NAMALWA (cell line): Measurements from ENCODE around the gene ZNF574.
"Not testable (repeated sequence)": the region's sequence is repeated elsewhere in the genome, so short reads cannot be mapped to it uniquely, and the experiment has no call there.

Experiments used
- DNase-seq: peaks from one replicate; pipeline ENCODE4 v3.0.0-alpha.2; 2015; ENCODE audit warnings: low spot score

The ZNF574 gene

GRCh38 chr19:42099336-42099925, 23.5 kb downstream of the ZNF574 start:
- DNase-seq = no peak

DNA sequence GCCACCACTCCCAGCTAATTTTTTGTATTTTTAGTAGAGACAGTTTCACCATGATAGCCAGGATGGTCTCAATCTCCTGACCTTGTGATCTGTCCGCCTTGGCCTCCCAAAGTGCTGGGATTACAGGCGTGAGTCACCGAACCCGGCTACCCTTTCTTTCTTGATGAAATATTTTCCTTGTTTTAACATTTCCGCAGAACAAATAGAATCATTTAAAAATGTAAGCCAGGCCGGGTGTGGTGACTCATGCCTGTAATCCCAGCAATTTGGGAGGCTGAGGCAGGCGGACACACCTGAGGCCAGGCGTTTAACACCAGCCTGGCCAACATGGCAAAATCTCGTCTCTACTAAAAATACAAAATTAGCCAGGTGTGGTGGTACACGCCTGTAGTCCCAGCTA, 24.3 kb downstream of the ZNF574 start:
- DNase-seq = not testable (repeated sequence)

DNA sequence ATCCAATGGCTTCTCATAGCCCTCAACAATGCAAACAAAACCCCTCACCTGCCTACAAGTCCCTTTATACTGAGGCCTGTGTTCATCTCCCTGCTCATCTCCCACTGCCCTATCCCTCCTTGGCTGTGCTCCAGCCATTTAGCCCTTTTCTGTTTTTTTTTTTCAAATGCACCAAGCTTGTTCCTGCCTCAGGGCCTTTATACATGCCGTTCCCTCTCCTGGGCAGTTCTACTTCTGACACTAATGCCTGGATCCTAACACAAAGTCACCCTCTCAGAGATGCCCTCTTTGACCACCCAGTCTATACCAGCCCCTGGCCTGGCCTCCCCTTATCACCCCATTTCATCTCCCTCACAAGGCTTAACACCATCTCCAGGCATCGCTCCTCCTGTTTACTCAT, 26.9 kb downstream of the ZNF574 start:
- DNase-seq = no peak

DNA sequence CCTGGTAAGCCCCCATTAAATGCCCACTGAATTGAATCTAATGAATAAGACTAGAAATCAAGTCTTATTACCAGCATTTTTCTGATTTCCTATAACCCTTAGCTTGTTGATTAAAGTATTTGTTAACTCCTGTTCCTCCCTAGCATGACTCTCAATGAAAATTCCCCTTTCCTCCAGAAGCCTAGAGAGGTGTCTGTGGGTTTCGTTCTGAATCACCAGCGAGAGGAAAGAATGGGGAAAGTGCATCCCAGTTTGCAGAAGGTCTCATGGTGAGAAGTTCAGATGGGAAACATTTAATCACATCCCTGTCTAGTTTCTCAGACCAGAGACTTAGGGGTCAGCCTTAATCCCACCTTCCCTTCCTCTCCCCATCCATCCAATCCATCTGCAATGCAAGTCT, 29.4 kb downstream of the ZNF574 start:
- DNase-seq = no peak

DNA sequence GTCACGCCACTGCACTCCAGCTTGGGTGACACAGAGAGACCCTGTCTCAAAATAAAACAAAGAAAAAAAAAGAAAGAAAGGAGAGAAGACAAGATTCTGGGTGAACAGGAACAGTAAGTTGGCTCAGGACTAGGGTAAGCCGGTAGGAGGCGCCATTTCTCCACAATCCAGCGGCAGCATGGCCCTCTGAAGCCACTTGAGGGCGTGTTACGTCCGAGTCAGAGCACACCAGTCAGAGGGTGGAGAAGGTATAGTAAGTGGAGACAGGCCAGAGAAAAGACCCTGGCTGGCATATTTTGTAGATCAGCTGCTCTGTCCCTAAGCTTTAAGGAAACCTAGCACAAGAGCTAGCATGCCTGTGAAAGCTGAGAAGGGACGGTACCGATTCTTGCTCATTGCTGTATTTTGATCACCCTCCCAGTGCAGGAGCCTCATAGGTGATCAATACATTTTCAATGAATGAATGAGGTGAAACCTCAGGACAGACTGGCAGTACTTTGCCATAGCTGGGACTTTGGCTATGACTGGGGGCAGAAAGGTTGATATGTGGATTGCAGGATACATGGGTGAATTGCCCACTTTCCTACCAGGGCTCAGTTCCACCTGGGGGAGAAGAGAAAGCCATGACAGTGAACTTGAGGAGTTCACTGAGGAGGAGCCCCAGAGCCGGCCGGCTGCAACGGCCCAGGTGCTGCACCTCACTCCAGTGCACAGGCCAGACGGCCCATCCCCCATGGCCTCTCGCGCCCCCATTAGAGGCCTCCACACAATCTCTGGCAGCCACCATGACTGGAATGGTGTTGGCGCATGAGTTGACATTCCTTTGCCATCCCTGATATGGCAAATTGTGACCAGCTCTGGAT, 32.8 kb downstream of the ZNF574 start:
- peak; percentile 95 for DNase-seq

- DNase-seq = no peak
Measured at GRCh38 chr19:42109896-42110295, 33.9 kb downstream of the ZNF574 start.

DNA sequence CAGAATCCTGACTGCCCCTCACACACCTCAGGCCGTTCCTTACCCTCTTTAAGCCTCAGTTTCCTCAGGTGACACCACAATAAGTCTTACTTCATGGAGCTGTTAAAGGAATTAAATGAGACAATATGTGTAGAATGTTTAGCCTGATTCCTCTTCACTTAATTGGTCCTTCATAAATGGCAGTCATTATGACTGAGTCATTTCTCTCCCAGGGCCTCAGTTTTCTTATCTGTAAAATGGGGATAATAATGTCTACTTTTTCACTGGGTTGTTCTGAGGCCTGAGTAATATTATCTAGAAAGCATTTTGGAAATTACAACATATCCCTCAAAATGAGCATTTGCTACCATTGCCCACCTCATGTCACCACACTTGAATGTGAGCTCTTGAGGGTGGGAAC, 34.7 kb downstream of the ZNF574 start:
- DNase-seq = no peak

DNA sequence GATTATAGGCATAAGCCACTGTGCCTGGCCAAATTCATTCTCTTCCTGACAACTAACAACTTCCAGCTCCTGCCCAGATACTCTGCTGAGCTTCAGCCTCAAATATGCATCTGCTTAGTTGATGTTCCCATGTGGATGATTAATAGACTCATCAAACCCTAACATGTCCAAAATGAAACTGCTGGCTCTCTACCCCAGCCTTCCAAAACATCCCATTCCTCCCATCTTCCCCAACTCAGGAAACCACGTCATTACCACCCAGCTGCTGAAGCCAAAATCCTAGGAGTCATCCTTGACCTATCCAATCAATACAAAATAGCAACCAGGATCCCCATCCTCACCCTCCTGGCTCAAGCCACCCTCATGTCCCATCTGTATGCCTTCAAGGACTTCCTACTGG, 35.4 kb downstream of the ZNF574 start:
- no peak for DNase-seq

DNA sequence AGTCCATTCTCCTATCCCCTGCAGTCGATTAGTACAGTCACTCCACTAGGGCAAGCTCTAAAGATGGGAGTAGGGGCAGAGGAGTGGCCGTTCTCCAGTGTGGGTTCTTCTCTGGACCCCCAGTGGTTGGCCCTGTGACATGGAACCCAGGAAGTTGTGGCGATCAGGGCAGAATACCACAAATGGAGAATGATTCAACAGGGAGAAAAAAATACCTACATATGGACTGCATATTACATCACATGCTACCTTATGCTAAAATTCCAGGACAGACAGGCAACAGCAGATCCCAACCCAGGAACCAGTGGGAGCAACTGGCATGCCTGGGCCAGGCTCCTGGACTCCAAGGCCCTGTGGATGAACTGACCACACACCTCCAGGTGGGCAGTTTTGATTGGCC, 35.8 kb downstream of the ZNF574 start:
- DNase-seq = no peak

GRCh38 chr19:42113641-42114348, 37.8 kb downstream of the ZNF574 start:
- peak; percentile 93 for DNase-seq

DNA sequence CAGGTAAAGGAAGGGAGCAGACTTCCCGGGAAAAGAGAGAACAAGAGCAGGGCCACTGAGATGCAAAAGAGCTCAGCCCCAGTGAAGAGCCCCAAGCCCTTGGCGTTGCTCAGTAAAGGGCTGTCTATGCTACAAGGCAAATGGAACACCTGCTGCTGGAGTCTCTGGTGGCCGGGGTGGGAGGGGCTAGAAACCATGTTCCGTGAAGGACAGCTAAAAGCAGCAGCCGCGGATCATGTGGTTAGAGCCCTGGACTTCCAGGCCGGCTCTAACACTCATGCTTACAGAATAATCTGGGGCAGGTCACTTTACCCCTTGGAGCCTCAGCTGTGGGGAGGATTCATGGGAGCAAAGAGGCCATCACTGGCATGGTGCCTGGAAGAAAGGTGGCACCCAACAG, 38.4 kb downstream of the ZNF574 start:
- peak; percentile 94 for DNase-seq

DNA sequence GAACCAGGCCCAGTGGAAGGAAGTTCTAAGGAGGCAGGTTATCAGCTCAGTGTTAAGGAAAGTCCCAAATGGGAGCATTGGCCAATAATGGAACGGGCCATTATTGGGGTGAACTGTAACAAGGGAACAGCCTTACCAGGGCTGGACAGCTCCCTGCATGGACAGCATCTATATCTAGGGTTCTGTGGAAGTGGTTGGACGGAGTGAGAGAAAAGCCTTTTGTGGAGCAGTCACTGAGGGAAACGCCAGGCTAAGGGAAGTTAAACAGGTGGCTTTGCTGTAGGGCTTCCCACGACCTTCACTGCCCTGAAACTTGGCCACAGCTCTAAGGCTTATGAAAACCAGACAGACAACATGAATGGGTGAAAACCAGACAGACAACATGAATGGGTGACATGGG, 39.3 kb downstream of the ZNF574 start:
- peak; percentile 48 for DNase-seq

DNA sequence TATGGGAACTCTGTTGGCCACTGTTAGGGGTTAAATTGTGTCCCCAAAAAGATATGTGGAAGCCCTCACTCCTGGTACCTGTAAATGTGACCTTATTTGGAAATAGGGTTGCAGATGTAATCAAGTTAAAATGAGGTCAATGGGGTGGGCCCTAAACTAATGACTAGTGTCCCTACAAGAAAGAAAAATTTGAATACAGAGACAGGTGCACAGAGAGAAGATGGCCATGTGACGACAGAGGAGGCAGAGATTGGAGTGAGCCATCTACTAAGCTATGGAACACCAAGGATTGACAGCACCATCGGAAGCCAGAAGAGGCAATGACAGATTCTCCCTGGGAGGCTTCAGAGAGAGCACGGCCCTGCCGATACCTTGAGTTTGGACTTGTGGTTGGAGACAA, 39.7 kb downstream of the ZNF574 start:
- peak; percentile 48 for DNase-seq

DNA sequence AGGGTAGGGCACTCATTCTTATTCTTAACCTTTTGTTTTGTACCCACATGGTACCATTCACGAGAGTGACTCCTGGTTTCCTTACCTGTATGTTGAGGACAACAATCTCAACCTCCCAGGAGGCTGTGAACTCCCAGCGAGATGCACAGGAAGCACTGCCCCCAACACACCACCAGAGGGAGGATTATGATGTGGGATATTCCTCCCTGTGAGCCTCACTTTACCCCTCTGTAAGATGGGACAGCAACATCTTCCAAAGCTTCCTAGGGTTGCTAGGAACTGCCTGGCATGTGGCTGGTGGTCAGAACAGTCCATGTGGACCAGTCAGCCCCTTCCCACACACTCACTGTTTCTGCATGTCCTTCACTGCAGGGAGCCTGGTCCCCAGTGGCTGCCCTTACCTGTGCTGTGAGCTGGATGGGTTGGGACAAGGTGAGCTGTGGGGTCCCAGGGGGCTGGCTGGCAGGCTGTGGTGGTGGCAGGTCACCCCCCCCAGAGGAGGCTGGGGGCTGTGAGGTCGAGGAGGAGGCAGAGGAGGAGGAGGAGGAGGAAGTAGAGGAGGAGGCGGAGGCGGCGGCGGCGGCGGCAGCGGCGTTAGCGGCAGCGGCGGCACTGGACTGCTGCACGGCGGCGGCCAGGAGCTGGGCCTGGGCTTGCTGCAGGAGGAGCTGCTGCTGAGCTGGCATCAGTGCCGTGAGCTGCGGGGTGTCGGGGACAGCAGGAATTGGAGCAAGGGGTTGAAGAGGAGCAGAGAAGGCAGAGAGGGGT, 40.5 kb downstream of the ZNF574 start:
- peak; percentile 42 for DNase-seq

DNA sequence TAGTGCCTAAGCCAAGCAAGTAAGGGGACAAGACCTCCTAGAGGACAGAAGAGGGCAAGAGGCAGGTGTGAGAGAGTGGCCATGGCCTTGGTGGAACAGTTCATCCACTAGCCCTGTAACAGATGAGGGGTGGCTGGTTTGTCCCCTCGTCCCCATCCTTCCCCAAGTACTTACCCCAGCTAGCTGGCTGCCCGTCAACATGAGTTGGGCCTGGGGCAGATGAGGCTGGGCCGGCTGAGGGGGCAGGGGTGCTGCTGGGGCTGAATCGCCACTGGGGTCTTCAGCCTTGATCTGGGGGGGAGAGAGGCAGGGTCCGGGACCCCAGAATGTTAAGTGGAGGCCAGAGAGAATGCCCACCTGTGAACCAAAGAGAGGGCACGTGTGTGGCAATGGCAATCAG, 41.1 kb downstream of the ZNF574 start:
- DNase-seq = no peak

GRCh38 chr19:42120276-42120980, 44.5 kb downstream of the ZNF574 start:
- DNase-seq = no peak

- DNase-seq = no peak
Measured at GRCh38 chr19:42121036-42121621, 45.2 kb downstream of the ZNF574 start.

DNA sequence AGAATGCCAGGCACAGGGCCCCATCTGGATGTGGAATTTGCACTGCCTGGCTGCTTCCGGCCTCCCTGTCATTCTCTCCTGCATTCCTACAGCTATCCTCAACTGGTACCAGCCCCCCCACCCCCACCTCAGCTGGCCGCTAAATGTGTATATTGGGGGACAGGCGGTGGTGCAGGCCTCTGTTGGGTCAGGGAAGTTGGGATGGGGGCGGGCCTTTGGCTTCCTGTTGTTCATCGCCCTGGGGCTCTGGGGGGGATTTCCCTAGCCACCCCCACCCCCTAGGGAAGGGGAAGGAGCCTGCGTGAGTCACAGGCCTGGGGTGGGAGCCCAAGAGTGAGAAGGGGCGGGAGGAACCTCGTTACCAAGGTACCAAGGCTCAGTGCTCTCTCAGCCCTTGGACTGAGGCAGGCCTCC, 45.7 kb downstream of the ZNF574 start:
- peak; percentile 40 for DNase-seq

DNA sequence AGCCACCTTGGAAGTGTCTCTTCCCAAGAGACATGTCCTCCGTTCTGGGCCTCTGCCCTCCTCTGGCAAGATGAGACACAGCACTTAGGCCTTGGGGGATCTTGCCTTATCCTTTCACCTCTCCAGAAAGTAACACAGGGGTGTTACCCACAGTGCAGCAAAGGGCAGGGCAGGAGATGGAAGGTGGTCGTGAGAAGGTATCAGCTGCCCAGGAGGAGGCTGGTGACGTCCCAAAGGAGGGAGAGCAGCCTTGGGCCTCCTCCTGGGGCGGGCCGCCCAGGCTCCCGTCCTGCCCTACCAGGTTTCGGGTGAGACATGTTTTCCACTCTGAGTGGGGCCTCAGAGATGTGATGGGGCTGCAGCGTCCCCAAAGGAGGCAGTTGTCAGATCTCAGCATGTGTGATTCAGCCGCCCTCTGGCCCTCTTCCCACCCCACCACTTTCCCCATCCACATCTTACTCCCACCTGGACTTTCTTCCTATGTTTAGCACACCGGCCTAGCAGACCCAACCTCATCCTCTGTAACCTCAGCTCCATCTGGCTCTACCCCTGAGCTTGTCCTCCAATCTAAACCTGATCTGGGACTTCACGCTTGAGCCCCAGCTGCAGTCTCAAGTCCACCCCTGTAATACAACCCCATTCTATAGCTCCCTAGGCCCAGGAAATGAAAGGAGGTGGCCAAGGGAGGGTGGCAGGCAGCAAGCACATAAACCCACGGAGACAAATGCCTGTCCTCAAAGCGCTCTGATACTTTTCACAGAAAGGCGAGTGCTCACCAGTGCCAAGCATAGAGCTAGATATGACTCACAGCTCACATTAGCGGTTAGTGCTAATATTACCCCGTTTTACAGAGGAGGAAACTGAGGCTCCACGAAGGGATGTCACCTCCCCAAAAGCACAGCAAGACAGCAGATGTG, 47.0 kb downstream of the ZNF574 start:
- peak; percentile 44 for DNase-seq

- DNase-seq = no peak
Measured at GRCh38 chr19:42123765-42124164, 47.8 kb downstream of the ZNF574 start.
